AG08396 (cell line): ENCODE results near the gene FDXR.
"Not testable (repeated sequence)": the region's sequence is repeated elsewhere in the genome, so short reads cannot be mapped to it uniquely, and the experiment has no call there.

ENCODE experiments used
- DNase-seq: peaks from one replicate; pipeline ENCODE4 v3.0.0; 2012; ENCODE audit warnings: low spot score, mixed read lengths

The FDXR gene

GRCh38 chr17:74871356-74872076 lies 1.3 kb downstream of the FDXR start:
- DNase-seq = no peak

DNA sequence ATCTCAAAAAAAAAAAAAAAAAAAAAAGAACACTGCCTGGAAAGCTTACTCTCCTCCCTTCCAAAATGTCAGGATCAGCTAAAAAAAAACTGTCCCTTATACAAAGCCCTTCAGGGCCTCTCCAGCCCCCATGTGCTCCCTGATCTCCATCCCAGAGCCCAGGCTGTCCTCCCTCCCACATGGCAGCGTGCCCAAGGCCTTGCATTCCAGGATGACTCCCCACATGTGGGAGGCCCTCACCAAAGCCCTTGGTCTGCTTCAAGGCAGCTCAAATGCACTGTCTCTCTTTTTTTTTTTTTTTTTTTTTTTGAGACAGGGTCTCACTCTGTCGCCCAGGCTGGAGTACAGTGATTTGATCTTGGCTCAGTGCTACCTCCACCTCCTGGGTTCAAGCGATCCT lies 2.3 kb downstream of the FDXR start:
- peak; percentile 69 for DNase-seq

- not testable (repeated sequence) for DNase-seq
These were observed 2.8 kb downstream of the FDXR start for GRCh38 chr17:74870028-74870427.

DNA sequence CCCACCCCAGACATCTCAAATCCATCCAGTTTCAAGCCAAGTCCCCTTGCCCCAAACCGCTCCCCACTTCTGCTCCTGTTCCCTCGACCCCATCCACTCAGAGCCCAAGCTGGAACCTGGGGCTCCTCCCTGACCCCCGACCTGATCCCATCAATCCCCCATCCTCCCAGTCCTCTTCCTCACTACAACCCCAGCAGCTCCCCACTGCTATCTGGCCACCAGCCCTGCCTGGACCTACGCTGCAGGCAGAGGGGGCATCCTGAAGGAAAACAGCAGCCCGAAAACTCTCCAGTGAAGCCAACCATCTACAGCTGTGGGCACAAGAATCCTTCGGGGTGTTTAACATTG lies 3.9 kb downstream of the FDXR start:
- DNase-seq = no peak

DNA sequence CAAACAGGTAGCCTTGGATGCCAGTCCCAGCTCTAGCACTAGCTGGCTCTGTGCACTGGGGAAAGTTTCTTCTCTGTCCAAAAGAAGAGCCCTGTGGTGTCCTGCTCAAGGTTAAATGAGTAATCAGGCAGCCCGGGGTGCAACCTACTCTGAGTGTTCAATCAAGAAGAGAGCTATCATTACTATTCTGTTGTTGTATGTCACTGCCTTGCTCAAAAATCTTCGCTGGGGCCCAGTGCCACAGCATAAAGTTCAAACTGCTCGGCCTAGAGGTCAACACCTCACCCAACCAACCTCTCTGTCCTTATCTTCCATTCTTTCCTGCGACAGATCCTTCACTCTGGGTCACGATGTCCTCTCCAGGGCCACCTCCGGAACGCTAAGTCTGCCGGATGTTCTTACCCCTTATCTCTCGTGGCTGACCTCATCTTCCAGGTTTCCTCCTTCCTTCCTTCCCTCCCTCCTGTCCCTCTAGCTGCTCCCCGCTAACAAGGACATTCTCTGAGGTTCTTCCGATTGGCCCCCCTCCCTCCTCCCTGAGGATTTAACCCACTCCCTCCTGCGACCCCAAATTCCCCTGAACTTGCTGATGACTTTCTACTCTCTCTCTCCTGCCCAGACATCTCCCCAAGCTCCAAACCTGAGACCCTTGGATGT lies 4.4 kb downstream of the FDXR start:
- DNase-seq = no peak

- DNase-seq = no peak
These were observed 6.5 kb downstream of the FDXR start for GRCh38 chr17:74866198-74866835.

- no peak for DNase-seq
These were observed 7.1 kb downstream of the FDXR start for GRCh38 chr17:74865504-74866197.

DNA sequence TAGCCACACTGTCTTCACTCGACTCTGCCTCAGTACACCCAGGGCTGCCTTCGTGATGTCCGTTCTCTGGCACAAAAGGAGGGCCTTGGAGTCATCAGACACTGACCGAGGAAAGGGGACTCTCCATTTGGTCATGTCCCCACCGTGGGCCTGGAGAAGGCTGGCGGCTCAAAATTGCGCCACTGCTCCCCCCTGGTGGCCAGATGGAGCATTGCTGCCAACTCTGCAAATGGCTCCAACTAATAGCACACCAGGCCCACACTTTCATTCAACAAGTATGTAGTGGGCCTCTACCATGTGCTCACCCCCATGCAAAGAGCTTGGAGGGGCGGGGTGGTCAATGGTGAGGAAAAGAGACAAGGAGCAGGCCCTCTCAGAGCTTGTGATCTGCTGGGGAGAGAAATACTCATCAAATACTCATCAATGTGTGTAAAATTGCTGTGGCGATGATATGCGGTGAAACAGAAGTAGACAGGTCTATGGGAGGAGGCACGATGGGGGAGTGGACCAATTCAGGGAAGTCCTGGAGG lies 7.9 kb downstream of the FDXR start:
- peak; percentile 89 for DNase-seq

DNA sequence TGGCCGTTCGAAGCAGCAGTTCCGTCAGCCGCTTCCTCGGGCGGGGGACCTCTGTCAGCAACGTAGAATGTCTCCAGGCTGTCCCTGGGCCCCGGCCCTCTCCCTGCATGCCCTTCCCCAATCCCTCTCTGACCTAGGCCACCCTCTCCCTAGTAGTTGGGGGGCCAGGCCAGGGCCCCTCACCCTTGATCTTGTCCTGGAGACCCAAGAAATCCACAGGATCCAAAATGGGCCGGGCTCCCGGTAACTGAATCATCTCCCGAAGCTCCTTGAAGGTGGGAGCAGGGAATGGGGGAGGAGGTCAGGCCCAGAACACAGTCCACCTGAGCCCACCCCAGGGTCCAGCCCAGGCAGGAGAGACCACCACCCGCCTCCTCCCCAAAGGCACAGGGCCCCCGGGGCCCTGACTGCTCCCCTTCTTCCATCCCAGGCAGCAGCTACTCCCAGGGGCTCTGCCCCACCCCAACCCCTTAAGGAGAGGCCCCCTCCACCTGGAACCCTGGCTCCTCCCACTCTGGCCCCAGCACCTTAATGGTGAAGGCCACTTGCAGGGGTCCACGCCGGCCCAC lies 8.4 kb downstream of the FDXR start:
- no peak for DNase-seq

DNA sequence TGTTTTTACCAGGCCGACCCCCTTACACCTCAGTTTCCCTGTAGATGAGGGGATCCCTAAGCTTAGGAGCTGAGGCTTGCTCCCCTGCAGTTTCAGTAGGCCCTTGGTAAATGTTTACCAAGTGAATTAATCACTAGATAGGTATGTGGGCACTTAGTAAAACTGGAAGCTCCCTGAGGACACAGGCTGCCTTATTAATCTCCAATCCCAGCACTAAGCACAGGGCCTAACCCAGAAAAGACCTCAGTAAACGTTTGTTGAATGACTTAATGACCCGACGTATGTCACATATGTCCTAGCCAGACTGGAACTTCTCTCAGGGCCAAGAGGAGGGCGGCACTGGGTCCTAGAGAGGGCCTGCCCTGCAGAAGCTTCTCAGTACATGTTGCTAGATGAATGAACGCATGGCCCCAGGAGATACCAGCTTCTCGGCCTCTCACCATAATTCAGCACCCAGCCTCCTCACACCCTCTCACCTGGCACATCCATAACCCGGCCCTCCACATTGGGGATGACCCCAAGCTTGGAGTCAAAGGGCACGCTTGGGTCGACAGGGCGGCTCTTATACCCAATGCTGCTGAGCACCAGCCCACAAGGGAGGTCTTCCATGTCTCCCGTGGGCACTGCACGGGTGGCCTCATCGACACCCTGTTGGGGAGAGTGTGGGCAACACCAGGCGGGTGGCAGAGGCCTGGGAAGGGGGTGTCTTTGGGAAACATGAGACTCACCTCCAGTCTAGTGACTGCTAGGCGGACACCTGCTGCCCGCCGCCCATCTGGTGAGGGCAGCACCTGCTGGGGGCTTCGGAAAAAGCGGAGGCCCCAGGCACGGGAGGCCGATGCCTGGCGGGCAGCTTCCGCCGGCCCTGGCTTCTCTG lies 9.1 kb downstream of the FDXR start:
- no peak for DNase-seq

DNA sequence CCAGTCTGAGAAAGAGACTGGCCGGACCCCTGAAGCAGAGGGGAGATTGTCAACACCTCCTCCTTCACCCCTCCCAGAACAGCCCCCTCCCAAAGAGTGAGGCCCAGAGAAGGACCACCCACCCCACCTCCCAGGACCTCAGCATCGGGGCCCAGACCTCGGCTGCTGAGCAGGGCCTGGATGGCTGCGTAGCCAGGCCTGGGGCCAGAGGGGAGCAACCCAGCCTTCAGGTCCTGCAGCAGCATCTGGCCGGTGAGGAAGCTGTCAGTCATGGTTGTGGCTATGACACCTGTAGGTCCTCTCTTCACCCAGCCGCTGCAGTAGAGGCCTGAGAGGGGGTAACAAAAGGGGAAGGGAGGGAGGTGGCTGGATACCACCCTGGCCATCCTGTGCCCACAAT lies 9.9 kb downstream of the FDXR start:
- DNase-seq = no peak

GRCh38 chr17:74862108-74862901 lies 10.5 kb downstream of the FDXR start:
- DNase-seq = peak; percentile 79

GRCh38 chr17:74861662-74862107 lies 11.1 kb downstream of the FDXR start:
- no peak for DNase-seq

DNA sequence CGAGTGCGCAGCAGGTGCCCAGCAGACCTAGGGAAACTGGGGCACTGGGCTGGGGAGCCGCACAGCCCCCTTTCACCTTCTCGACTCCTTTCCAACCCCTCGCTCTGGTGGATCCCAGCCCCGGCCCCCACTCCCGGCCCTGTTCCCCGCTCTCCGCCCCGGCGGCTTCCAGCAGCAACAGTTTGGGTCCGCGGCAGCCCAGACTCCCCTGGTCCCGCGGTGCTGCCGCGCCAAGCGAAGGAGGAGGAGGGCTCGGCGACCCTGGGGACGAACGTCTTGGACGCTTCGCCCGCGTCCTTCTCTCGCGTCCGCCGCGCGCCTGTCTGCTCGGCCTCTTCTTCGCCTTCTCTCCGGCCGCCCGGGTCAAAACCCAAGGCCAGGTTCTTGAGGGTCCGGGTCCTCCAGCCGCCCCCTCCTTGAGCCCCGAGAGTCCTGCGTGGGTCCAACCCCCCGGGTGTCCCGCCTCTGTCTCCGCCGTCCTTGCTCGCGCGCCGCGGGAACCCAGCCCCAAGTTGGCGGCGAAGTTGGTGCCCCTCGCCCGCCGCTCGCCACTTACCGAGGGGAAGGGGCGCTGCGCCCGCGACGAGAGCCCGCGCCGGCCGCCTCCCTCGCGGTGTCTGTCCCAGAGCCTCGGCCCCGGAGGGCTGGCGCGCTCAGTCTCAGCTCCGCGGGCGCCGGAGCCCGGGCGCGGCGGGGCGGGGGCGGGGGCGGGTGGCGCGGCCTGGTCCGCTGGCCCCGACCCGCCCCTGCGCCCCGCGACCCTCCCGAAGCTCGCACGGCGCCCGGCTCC lies 11.7 kb downstream of the FDXR start:
- no peak for DNase-seq

DNA sequence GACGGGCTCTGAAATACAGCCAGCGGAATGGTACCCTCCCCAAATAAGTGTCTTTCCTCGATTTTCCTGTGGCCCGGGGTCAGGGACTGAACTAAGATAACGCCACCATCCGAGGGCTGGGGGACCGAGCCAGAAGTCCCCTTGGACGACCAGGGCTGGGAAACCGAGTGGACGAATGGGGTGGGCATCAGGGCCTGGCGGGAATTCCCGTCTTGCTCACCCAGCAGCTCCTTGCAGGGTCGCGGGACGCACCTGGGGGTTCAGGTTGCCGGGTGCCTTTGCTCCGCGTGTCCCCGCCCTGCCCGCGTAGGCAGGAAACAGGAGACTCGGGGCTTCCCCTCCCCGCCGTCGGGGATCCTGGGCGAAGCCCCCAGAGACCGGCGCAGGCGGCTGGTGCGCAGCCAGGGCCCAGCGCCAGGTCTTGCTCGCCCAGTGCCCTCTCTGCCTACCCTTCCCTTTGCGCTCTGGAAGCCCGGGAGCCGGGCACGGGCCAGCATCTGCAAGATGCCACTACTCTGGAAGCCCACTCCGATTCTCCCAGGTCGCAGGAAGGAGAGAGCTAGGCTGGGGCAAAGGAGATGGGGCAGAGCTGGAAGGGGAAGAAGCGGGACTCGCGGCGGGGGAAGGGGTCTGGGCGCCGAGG lies 12.4 kb downstream of the FDXR start:
- no peak for DNase-seq

DNA sequence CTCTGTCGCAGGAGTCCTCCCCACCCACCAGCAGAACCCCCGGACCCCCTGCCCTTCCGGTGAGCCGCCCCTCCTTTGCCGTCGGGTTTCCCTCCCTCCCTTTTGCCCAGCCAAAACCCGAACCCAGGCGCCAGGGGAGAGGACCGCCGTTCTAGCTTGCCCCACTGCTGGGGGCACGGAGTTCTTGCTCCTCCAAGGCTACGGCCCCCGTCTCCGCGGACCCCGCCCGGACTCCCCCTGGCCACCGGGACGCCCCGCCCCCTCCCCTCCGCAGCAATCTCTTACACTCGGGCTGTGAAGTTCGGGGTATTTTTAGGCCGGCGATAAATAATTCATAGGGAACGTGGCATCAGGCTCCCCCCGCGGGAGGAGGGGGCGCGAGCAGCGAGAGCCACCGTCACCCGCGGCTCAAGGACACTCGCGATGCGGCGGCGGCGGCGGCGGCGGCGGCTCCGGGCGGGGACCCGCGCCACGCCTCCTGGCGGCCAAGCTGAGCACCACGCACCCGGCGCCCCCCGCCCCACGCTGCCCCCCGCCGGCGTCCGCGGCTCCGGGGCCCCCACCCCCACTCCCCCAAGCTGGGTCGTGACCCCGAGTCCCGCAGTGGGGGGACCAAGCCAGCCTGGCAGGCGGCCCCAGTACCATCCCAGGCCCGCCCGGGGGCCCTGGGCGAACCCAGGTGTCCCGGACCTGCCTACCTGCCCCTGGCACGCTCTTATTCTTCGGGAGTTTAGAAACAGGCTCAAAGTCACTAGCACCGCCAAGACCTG lies 13.2 kb downstream of the FDXR start, which contains the start of gene GRIN2C:
GRIN2C (minus strand) TSS at position 427 of the 770 bp plus-strand sequence. CDS start 4,793 bp downstream, outside the sequence.
- DNase-seq = no peak

- no peak for DNase-seq
These were observed 13.9 kb downstream of the FDXR start for GRCh38 chr17:74858672-74859458.
